8988T (cell line): Measurements from ENCODE around the gene DYNC1I2.

Experiments used
- DNase-seq: peaks from one replicate; pipeline ENCODE4 v3.0.0; 2011

The DYNC1I2 gene

DNA sequence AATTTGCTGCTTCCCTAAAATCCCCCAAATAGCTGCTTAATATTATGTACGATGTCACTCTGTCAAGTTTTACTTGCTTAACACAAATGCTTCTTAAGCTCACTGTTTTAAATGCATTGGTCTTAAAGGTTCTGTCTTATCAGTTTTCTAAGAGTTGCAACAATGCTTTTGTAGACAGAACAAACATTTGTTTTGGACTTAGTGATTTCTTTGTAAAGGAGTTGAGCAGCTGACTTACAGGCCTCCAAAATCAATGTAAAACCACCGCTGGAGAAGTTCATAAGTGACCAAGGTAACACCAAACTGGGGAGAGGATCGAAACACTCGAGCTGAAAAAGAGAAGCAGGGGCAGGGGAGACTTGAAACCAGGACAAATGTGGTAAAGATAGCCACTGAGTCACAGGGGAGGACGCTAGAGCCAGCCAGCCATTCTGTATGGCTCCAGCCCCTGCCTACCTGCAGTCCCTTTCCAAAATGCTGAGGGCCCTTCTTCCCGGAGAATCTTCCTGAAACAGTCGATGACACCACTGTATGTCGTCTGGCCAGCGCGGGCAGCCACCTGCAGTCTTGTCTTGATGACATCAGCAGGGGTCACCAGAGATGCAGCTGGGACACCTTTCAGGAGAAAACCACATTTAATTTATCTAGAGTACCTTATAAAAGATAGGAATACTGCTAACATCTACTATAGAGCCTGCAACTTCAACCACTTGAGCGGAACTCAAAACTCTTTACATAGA is 100.2 kb downstream of the DYNC1I2 start:
- DNase-seq = no peak

DNA sequence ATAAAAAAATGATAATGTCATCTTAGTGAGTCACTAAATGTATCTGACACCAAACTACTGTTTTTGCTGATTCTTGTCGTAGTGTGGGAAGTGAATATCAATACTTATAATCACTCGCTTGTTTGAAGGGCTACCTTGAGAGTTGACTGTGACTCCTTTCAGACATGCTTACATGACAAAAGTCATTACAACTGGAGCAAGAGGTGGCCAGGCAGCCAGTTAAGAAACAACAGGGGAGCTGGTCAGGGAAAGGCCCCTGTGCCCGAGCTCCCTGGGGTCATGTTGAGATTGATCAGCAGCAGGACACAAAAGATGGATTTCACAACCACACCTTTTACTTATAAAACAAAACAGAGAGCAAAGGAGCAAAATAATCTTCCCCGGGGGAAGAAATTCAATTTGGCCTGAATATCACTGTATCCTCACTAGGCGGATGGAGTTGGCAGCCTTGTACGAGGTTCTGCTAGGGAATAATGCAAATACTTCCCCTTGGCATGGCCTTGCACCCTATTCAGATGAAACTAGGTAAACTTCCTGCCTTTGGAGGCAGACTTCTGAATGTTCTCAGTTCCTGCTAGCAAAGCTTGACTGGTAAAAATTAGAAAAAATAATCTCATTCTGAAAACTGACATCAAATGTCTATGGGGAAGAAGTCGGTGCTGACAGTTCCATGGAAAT is 101.2 kb downstream of the DYNC1I2 start:
- DNase-seq = no peak

DNA sequence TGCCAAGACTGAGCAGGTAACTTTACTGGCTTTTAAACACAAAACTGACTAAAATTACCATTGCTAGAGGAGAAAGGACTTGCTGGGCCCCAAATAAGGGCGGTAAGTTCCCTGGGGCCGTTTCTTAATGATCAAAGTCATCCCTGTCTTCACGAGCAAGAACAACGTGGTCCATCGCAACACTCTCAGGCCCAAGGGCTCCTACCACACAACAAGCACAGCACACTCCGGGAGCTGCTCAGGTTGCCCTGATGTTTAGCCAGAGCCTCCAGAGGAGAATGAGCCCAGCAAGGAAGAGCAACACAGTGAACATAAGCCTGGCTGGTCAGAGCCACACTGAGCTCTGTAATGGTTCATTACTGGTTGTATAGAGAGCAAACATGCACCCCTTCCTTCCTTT is 102.7 kb downstream of the DYNC1I2 start:
- no peak for DNase-seq

DNA sequence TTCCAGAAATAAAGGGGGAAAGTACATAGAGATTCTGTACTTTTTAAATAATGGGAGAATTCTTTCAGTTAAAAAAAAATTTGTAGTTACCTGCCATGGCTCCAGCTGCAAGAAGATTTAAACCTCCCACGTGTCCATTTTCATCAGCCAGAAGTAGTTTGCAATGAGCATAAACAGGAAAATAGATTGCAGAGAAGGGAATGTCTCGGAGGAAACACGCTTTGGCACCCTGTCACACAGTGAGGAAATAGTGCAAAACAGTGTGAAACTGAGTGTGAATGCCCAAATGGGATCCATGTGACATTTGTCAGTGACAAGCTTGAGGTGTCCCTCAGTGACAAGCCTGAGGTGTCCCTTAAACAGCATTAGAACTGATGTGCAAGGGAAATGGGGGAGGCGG is 104.1 kb downstream of the DYNC1I2 start:
- DNase-seq = no peak

DNA sequence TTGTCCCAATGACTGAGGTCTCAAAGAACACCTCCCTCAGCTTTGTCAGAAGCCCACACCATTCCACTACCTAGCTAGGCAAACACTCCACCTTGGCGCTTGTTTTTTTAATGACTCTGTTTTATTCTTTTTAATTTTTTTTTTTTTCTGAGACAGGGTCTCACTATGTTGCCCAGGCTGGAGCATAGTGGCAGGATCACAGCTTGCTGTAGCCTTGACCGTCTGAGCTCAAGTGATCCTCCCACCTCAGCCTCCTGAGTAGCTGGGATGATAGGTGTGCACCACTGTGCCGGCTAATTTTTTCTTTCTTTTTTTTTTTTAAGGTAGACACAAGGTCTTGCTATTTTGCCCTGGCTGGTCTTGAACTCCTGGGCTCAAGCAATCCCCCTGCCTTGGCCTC is 104.9 kb downstream of the DYNC1I2 start:
- no peak for DNase-seq

DNA sequence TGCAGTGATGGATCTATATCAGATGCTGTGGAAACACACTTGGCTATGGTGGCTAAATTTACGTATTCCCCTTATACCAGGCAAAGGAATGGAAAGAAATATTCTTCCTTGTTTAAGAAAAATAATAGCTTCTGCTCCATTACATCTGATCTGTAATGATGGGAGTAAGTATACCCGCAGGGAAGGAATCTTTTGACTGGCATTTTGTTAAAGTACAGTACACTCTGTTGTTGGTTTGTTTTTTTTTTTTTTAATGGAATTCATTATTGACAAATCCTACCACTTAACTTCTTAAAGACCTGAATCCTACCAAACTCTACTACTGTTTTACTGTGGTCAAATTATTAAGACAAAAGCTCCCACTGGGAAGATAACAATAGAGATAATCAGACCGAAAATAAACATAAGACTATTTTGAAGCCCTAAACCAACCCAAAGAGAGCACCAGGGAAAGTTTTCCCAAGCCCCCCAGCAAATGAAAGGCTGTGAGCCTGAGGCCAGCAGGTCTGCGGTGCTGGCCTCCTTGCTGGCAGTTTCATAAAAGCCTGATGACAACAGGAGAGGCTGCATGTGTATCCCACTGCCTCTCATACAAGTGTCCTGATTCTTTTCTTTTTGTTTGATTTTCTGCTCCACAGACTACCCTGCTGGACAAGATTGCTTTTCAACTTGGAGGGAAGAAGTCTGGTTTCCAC is 105.8 kb downstream of the DYNC1I2 start:
- no peak for DNase-seq

DNA sequence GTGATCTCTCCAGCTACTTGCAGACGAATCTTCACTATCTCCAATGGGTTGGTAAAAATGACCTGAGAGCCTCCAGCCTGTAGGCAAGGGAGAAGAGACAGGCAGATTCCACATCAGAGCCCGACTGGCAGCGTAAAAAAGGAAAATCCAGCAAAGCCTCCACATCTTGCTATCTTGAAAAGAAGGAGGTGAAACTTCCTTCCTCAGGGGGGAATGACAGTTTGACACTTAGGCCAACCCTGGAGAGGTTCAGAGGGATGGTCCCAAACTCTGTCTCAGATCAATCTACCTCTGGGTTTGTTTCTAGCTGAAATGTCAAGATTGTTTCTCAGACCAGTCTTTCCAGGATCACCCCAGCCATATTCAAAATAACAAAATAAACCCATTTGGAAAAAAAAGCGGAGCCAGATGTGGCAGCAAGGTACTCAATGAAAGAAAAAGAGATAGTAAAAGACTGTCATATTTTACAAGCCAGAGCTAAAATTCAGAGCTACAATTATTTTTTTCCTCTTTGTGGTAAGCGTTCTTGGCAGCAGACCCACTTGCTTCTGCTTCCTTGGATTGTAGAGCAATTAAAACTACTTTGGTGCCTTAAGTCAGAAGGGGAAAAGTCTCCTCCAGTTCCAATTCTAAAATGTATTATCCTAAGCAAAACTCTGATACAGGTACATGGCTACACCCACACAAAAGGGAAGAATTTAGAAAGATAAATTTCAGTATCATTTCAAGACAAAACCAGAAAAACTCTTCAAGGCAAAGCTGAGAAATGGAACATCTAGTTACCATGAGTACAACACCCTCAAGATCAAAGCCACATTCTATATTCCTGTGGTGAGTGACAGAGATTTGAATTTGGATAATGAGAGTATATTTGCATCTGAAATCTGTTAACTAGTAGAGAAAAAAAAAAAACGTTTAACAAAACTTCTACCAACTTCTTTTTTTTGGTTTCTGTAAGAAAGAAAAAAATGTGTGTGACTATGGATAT is 106.7 kb downstream of the DYNC1I2 start:
- DNase-seq = no peak

DNA sequence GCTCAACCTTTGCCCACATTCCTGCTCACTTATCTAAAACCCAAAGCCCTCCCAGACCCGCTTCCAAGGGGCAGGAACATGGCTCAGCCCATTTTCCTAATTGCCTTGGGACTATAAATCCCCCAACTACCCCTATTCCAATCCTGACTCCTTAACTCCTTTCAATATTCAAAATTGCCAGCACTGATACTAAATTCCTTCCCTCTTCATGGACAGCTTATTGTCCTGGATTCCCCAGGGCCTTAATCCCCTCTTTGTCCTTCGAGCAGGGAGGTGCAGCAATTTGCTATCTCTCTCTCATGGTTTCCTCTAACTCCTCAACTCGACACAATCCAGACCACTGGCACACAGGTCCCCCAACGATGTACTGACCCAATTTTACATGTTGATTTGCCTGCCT is 107.6 kb downstream of the DYNC1I2 start:
- no peak for DNase-seq
